Measurements from ENCODE around the gene SHLD1.

The SHLD1 gene

DNA sequence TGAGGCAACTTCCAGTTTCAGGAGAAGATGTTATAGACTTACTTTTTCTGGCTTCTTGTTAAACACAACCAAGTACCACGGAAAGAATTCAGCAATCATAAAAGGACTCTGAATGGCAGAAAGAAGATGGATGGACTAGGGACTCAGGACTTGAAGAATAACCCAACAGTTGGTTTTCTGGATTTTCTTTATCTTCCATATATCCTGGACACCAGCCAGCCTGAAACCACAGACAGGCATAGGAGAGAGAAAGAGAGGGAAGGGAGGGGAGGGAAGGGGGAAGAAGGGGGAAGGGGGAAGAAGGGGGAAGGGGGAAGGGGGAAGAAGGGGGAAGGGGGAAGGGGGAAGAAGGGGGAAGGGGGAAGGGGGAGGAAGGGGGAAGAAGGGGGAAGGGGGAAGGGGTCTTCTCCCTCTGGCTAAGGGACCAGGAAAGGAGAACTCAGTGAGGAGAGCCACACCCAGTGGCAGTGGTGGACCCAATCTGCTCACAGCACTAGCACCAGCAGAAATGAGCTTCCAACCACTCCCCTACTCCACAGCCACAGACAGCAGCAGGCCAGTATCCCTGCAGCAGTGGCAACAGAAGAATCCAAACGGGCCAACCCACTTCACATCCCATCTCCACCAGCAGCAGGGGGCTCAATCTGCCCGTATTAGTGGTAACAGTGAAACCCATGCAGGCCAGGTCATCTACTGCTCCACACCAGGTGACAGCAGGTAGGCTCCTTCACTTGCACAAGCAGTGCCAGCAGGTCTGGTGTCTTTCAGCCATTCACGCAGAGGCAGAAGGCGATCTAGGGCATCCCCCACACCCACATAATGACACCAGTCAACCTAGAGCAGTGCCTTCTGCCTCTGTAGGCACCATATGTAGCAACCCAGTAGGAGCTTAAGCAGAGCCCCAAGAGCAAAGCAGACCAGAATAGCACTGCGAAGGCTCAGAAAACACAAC is 121.5 kb downstream of the SHLD1 start:
- Histone ChIP-seq H3K4me2 (peak overlapping the region in 7 of 11 experiments; percentile 46 to 91 (median 81); a peak in 13 of 22 replicates), H3K27ac (no peak overlapping the region), H3K36me3 (no peaks in the 10 kb centered on the region), H3K9ac (no peak overlapping the region), H4K20me1 (no peaks in the 10 kb centered on the region), H3K4me3 (no peak overlapping the region), H3K4me1 (peaks cover 0 to 24% (median 11%) of the 10 kb centered on the region in 10 experiments; a peak in 14 of 20 replicates), H3K9me3 (replicated peaks in 1 of 11) (peaks cover 0 to 11% (median 0%) of the 10 kb centered on the region in 11 experiments; a peak in 4 of 22 replicates), H3K27me3 (no peaks in the 10 kb centered on the region)
- TF ChIP-seq Cebpa-rat (IDR thresholded peaks at IDR 0.05), result no peak

DNA sequence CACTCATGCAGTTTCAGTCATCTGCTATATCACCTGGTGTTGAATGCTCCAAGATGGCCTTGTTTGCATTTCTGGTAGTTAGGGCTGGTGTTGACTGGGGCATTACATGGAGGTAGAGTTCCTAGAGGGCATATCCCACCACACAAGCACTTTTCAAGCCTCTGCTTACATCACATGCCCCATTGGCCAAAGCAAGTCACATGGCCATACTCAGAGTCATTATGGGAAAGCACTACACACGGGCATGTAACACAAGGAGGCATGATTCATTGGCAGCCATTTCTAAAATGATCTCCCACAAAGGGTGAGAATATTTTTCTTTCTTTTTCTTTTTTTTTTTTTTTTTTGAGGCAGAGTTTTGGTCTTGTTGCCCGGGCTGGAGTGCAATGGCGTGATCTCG is 126.9 kb downstream of the SHLD1 start:
- no peaks in the 10 kb centered on the region for H3K36me3 ChIP-seq
- peaks cover 3 to 23% (median 11%) of the 10 kb centered on the region in 10 experiments; a peak in 17 of 20 replicates for H3K4me1 ChIP-seq
- no peak for TF ChIP-seq Cebpa-rat (IDR thresholded peaks at IDR 0.05)
- no peaks in the 10 kb centered on the region for H3K27me3 ChIP-seq
- H3K9me3 ChIP-seq (replicated peaks in 1 of 11), result peaks cover 0 to 11% (median 0%) of the 10 kb centered on the region in 11 experiments; a peak in 4 of 22 replicates
- no peak overlapping the region for H3K9ac ChIP-seq
- H3K4me2 ChIP-seq, result no peak overlapping the region
- H3K27ac ChIP-seq, result no peak overlapping the region
- H3K4me3 ChIP-seq, result no peak overlapping the region
- no peaks in the 10 kb centered on the region for H4K20me1 ChIP-seq

DNA sequence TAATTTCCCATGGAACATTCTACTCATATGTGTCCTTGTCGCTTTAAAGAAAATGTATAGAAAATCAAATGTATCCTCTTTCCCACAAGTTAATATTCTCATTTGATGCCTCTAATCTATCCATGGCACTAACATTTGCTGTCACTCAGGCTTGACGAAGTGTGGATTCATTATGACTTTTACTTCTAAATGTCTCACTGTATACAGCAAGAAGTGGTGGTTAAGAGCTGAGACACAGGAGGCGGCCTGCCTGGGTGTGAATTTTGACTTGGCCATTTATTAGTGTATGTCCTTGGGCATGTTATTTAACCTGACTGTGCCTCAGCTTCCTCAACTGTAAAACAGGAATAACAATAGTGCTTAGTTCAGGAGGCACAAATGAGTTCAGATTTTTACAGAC is 130.1 kb downstream of the SHLD1 start:
- Histone ChIP-seq H3K4me1 (peaks cover 6 to 15% (median 9%) of the 10 kb centered on the region in 10 experiments; a peak in 14 of 20 replicates), H3K27me3 (no peaks in the 10 kb centered on the region), H3K27ac (no peak overlapping the region), H3K4me3 (no peak overlapping the region), H3K4me2 (no peak overlapping the region), H4K20me1 (no peaks in the 10 kb centered on the region), H3K36me3 (no peaks in the 10 kb centered on the region), H3K9me3 (replicated peaks in 1 of 11) (peaks cover 0 to 10% (median 0%) of the 10 kb centered on the region in 11 experiments; a peak in 4 of 22 replicates), H3K9ac (no peak overlapping the region)
- no peak for TF ChIP-seq Cebpa-rat (IDR thresholded peaks at IDR 0.05)

DNA sequence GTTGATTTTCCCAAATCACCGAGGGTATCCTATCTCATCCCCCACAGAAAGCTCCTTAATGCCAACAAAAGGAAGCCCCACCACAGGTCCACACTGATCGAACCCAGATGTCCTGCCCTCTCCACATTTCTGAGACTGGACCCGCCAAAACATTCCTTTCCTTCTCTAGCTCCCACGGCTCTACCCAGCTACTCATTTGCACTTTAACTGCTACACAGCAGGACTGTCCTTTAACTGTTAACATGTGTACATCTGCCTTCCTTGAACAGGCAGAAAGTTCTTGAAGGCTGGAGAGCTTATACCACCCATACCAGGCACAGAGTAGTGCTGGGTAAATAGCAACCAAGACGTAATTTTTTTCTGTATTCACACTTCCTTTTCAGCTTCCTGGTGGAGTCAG is 131.5 kb downstream of the SHLD1 start:
- TF ChIP-seq Cebpa-rat (IDR thresholded peaks at IDR 0.05), result no peak
- Histone ChIP-seq H3K36me3 (no peaks in the 10 kb centered on the region), H3K4me2 (peak overlapping the region; percentile 11 to 64 (median 44); a peak in 18 of 22 replicates), H3K4me3 (no peak overlapping the region), H3K4me1 (peaks cover 6 to 20% (median 9%) of the 10 kb centered on the region in 10 experiments; a peak in 14 of 20 replicates), H3K27ac (peak overlapping the region in 5 of 11 experiments; percentile 4 to 63 (median 29); a peak in 6 of 22 replicates), H3K27me3 (no peaks in the 10 kb centered on the region), H3K9me3 (replicated peaks in 1 of 11) (no peaks in the 10 kb centered on the region; a peak in 1 of 22 replicates), H3K9ac (0 out of 22 replicates have a peak overlapping the region, but pooled peaks of 1 of the 11 experiments have one; percentile 21), H4K20me1 (no peaks in the 10 kb centered on the region)

DNA sequence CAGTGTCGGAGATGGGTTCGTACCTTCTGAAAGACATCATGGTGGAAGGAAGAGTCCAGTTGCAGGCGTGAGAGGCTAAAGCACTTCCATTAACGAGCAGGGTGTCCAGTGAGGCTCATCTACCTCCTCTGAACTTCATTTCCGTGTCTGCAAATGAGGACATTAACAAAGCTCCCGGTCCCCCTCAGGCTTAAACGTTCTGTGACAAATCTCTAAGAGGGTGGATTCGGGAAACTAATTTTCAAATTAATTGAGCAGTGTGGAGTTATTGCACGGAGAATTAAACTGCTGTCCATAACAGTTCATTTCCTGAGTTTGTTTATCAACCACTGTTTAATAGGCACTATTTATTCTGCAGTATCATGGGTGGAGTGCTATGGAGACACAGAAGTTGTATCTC is 132.0 kb downstream of the SHLD1 start:
- Histone ChIP-seq H3K27ac (peak overlapping the region in 5 of 11 experiments; percentile 4 to 63 (median 29); a peak in 6 of 22 replicates), H4K20me1 (no peaks in the 10 kb centered on the region), H3K36me3 (no peaks in the 10 kb centered on the region), H3K4me3 (no peak overlapping the region), H3K9ac (0 out of 22 replicates have a peak overlapping the region, but pooled peaks of 1 of the 11 experiments have one; percentile 21), H3K4me1 (peaks cover 6 to 21% (median 9%) of the 10 kb centered on the region in 10 experiments; a peak in 14 of 20 replicates), H3K9me3 (replicated peaks in 1 of 11) (no peaks in the 10 kb centered on the region), H3K27me3 (no peaks in the 10 kb centered on the region), H3K4me2 (peak overlapping the region; percentile 11 to 64 (median 44); a peak in 18 of 22 replicates)
- no peak for TF ChIP-seq Cebpa-rat (IDR thresholded peaks at IDR 0.05)

DNA sequence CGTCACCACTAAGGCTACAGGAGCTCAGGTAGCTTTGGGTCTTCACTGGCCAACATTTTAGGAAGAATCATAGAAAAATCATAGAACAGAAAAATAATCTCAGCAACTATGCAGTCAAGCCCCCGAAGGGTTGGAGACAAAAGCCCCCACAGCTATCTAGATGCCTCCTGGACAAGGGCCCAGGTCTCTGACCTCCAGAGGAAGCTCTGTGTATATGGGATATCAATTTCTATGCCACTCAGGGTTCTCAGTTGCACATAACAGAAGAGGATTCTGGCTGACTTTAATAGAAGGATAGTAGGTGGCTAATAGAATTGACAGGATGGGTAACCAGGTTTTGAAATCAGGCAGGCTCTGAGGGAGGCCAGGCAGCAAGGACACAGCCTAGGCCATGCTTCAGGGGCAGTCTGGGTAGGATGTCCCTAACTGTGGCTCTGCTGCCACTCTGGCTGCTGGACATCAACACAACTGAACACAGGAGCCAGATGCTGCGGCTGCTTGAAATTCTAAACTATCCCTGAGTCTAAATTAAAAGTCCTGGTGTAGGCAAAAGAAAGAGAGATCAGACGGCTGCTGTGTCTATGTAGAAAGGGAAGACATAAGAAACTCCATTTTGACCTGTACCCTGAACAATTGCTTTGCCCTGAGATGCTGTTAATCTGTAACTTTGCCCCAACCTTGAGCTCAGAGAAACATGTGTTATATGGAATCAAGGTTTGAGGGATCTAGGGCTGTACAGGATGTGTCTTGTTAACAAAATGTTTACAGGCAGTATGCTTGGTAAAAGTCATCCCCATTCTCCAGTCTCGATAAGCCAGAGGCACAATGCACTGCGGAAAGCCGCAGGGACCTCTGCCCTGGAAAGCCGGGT is 134.5 kb downstream of the SHLD1 start:
- Histone ChIP-seq H3K4me3 (no peak overlapping the region), H3K4me2 (no peak overlapping the region), H4K20me1 (no peaks in the 10 kb centered on the region), H3K4me1 (peaks cover 6 to 30% (median 12%) of the 10 kb centered on the region in 10 experiments; a peak in 14 of 20 replicates), H3K27ac (no peak overlapping the region), H3K36me3 (no peaks in the 10 kb centered on the region), H3K9ac (no peak overlapping the region), H3K9me3 (replicated peaks in 1 of 11) (no peaks in the 10 kb centered on the region), H3K27me3 (no peaks in the 10 kb centered on the region)
- TF ChIP-seq Cebpa-rat (IDR thresholded peaks at IDR 0.05), result no peak

DNA sequence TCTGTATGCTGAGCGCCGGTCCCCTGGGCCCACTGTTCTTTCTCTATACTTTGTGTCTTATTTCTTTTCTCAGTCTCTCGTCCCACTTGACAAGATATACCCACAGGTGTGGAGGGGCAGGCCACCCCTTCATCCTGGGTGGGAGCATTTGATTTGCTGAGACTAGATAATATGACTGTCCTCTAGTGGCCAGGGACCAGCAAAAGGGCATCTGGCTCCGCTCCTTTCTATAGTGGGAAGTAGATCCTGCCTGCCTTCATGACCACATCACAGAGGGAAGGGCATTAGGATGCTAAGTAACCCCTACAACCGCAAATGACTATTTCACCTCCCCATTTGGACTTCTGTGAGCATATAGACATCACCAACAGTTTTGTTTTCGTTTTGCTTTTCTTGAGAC is 135.7 kb downstream of the SHLD1 start:
- Histone ChIP-seq H3K36me3 (no peaks in the 10 kb centered on the region), H3K4me3 (no peak overlapping the region), H3K9me3 (replicated peaks in 1 of 11) (no peaks in the 10 kb centered on the region), H4K20me1 (no peaks in the 10 kb centered on the region), H3K4me2 (no peak overlapping the region), H3K27ac (no peak overlapping the region), H3K27me3 (no peaks in the 10 kb centered on the region), H3K9ac (no peak overlapping the region), H3K4me1 (peaks cover 6 to 30% (median 12%) of the 10 kb centered on the region in 10 experiments; a peak in 14 of 20 replicates)
- TF ChIP-seq Cebpa-rat (IDR thresholded peaks at IDR 0.05), result no peak

DNA sequence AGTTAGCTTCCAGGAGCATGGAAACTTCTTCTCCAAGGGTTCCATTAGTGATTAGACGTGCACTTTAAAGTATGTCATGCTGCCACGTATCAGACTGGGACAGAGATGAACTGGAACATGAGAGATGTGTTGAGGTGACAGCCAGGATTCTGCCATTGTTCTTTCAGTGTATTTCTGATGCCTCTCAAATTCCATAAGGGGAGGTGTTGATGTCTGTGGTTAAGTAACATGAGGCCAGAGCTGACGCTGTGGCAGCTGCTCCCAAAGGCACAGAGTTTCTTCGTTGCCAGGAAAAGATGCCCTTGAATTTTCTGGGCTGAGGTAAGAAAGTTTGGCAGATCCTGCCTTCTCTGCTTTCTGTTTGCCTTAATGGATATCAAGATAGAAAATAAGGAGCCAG is 136.6 kb downstream of the SHLD1 start:
- Histone ChIP-seq H3K9me3 (replicated peaks in 1 of 11) (no peaks in the 10 kb centered on the region), H3K4me3 (no peak overlapping the region), H3K27ac (no peak overlapping the region), H3K27me3 (no peaks in the 10 kb centered on the region), H3K4me2 (no peak overlapping the region), H4K20me1 (no peaks in the 10 kb centered on the region), H3K36me3 (no peaks in the 10 kb centered on the region), H3K9ac (no peak overlapping the region), H3K4me1 (peaks cover 3 to 26% (median 9%) of the 10 kb centered on the region in 10 experiments; a peak in 14 of 20 replicates)
- TF ChIP-seq Cebpa-rat (IDR thresholded peaks at IDR 0.05), result no peak
